BLaER1 (cell line): ENCODE measurements around the gene KIF26B.

Experiments
- H3K27ac ChIP-seq: shearing (Covaris generic); formaldehyde crosslinking; 2 replicates; pipeline ENCODE4 v1.8.1; 2022
- H3K27me3 ChIP-seq: shearing (Covaris generic); formaldehyde crosslinking; 2 replicates; pipeline ENCODE4 v1.8.1; 2022
- H3K36me3 ChIP-seq: shearing (Covaris generic); formaldehyde crosslinking; 2 replicates; pipeline ENCODE4 v1.8.1; 2022
- H3K4me1 ChIP-seq: shearing (Covaris generic); formaldehyde crosslinking; 2 replicates; pipeline ENCODE4 v1.8.1; 2022
- H3K4me2 ChIP-seq: shearing (Covaris generic); formaldehyde crosslinking; 2 replicates; pipeline ENCODE4 v1.8.1; 2022
- H3K4me3 ChIP-seq: shearing (Covaris generic); formaldehyde crosslinking; 2 replicates; pipeline ENCODE4 v1.8.1; 2022
- H3K9ac ChIP-seq: shearing (Covaris generic); formaldehyde crosslinking; 2 replicates; pipeline ENCODE4 v1.8.1; 2022
- H3K9me3 ChIP-seq: shearing (Covaris generic); formaldehyde crosslinking; 2 replicates; pipeline ENCODE4 v1.8.1; 2022
- H4K20me1 ChIP-seq: shearing (Covaris generic); formaldehyde crosslinking; 2 replicates; pipeline ENCODE4 v1.8.1; 2022
- Cebpa-rat ChIP-seq: shearing (Covaris generic); IDR thresholded peaks from 2 replicates; pipeline ENCODE4 v1.8.1; 2022

The KIF26B gene

DNA sequence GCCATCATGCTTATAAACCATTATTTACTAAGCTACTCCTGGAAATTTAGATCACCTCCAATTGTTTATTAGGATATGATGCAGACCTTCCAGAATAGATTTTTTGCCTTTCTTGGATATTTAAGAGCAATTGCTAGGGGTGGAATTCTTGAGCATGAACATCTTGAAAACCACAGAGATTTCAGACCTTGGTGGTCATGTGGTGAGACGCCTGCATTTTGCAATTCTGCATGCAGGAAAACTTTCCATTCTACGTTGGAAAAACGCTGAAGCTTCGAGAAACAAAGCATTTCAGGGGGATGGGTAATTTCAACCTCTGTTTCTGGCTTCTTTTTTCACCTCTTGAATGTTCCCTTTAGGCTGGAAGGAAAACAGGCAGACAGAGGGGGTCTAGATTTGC lies 596.3 kb downstream of the KIF26B start:
- no peak for TF ChIP-seq Cebpa-rat
- H4K20me1 ChIP-seq: no peaks in the 10 kb centered on the region
- H3K27me3 ChIP-seq: no peaks in the 10 kb centered on the region
- H3K4me1 ChIP-seq: no peaks in the 10 kb centered on the region
- H3K9ac ChIP-seq: no peak overlapping the region
- H3K36me3 ChIP-seq: peaks cover 12% of the 10 kb centered on the region; the same call in 1 of the 2 replicates
- no peak overlapping the region for H3K4me2 ChIP-seq
- H3K27ac ChIP-seq: no peak overlapping the region
- H3K9me3 ChIP-seq: peaks cover 20% of the 10 kb centered on the region
- no peak overlapping the region for H3K4me3 ChIP-seq

DNA sequence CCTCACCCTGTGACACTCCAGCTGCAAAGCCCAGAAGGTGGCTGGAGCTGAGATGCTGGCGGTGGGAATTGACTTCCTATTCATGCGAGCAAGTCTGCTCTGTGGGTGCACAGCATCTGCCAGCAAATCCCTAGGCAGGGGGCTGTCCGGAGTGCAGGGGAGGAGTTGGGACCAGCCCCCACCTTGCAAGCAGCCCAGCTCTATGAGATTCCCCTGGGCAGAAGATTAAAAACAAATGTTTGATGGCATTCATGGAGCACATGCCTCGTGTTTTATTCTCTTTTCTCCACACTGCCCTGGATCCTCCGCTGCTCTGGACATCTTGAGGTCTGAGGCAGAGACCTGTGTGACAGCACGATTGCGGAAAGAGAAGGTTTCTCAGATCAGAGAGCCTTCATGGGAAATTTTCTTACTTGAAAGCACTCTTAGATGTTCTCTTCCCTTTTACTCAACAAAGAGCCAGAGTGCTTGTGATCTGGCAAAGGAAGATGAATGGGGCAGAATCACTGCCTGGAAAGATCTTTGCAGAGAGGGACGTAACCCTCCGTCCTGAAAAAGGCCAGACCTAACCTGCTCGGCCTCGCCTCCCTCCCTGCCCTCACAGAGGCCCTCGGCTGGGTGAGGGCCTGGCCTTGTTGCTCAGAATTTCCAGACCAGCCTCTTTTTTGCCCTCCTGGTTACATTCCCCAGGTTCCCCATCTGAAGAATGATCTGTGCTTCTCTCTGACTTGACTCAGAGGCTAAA lies 597.1 kb downstream of the KIF26B start:
- Histone ChIP-seq H4K20me1 (no peaks in the 10 kb centered on the region), H3K36me3 (peaks cover 12% of the 10 kb centered on the region; the same call in 1 of the 2 replicates), H3K27ac (no peak overlapping the region), H3K27me3 (no peaks in the 10 kb centered on the region), H3K4me3 (no peak overlapping the region), H3K4me1 (no peaks in the 10 kb centered on the region), H3K4me2 (no peak overlapping the region), H3K9ac (no peak overlapping the region), H3K9me3 (peaks cover 12% of the 10 kb centered on the region)
- no peak for TF ChIP-seq Cebpa-rat

DNA sequence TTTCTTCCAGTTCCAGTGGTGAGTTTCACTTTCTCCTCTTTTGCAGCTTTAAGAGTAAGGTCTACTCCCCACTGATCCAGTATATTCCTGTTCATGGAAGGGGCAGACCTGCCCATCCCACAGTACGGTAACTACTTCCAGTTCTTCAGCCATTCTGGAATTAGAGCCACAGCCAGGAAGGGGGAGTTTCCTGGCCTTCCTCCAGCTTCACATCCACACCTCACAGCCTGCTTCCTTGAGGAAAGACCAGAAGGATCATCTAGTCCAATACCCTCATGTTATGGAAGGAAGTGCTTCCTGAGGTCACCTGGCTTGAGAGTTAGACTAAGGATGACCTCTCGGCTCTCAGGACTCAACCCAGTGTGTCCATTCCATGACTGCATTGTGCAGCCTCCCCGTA lies 597.8 kb downstream of the KIF26B start:
- H3K4me3 ChIP-seq: no peak overlapping the region
- H3K9ac ChIP-seq: no peak overlapping the region
- TF ChIP-seq Cebpa-rat: no peak
- H3K4me2 ChIP-seq: no peak overlapping the region
- peaks cover 8% of the 10 kb centered on the region for H3K9me3 ChIP-seq
- no peak overlapping the region for H3K27ac ChIP-seq
- no peaks in the 10 kb centered on the region for H3K4me1 ChIP-seq
- H3K36me3 ChIP-seq: peaks cover 12% of the 10 kb centered on the region; the same call in 1 of the 2 replicates
- H3K27me3 ChIP-seq: no peaks in the 10 kb centered on the region
- no peaks in the 10 kb centered on the region for H4K20me1 ChIP-seq

DNA sequence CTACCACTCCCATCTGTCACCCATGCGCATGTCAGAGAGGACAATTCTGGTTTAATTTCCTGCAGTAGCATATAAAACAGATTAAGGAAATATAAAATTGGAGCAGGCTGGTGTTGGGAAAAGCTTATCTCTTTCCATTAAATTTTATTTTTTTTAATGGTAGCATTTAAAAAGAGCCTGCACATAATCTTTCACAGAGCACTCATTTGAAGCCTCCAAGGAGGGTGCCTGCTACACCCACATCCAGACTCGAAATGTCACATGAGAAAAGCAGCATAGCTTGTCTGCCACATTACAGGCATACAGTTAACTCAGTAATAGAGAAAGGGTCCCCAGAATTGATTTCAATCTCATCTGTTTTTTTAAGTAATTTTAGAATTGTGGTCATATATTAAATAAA lies 599.0 kb downstream of the KIF26B start:
- Histone ChIP-seq H3K27ac (no peak overlapping the region), H3K4me3 (no peak overlapping the region), H3K36me3 (no peaks in the 10 kb centered on the region), H4K20me1 (no peaks in the 10 kb centered on the region), H3K27me3 (no peaks in the 10 kb centered on the region), H3K9ac (no peak overlapping the region), H3K4me2 (no peak overlapping the region), H3K4me1 (no peaks in the 10 kb centered on the region), H3K9me3 (peaks cover 9% of the 10 kb centered on the region)
- TF ChIP-seq Cebpa-rat: no peak

DNA sequence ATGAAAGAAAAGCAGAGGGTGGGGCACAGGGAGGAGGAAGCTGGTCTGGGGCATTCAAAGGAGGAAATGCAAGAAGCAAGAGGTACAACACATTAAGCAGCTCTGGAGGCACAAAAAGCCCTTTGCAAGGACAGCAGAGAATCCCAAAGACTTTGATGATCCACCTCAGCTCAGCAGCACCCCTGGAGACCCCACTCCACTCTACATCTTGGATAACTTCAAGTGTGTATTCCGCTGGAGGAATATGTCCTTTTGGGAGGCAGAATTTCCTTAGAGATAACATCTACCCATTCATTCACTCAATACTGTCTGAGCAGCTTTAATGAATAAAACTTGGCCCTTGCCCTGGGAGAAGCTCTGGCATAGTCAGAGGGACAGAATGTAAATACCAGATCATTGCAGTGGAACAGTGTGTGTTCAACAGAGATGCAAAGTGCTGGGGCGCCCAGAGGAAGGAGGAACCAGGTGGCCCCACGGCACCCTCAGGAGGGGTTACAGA lies 599.7 kb downstream of the KIF26B start:
- Histone ChIP-seq H3K4me1 (no peaks in the 10 kb centered on the region), H4K20me1 (no peaks in the 10 kb centered on the region), H3K9me3 (peaks cover 9% of the 10 kb centered on the region), H3K27me3 (no peaks in the 10 kb centered on the region), H3K9ac (no peak overlapping the region), H3K4me2 (no peak overlapping the region), H3K27ac (no peak overlapping the region), H3K36me3 (0 out of 2 replicates have a peak, but pooled peaks cover 5% of the 10 kb centered on the region), H3K4me3 (no peak overlapping the region)
- no peak for TF ChIP-seq Cebpa-rat
